Measurements from ENCODE around the gene SULF2.
"Not testable (repeated sequence)": the region's sequence is repeated elsewhere in the genome, so short reads cannot be mapped to it uniquely, and the experiment has no call there.

DNA sequence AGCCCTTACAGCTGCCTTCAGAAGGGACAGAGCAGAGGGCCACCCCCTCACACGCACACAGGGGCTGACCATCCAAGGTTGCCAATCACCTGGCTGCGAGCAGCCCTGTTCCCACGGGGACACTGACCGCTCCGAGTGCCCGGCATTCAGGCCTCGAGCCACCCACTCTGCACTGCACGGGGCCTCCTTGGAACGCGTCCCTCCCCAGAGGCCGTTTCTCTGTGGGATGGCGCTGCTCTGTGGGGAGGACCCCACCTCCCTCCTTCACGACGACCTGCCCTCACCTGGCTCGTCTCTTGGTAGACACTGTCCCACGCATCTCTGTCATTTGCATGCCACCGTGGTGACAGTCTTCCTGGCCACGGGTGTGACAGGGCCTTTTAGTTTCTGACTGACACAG, 40.7 kb upstream of the SULF2 start:
- TF ChIP-seq, protein P1, sequence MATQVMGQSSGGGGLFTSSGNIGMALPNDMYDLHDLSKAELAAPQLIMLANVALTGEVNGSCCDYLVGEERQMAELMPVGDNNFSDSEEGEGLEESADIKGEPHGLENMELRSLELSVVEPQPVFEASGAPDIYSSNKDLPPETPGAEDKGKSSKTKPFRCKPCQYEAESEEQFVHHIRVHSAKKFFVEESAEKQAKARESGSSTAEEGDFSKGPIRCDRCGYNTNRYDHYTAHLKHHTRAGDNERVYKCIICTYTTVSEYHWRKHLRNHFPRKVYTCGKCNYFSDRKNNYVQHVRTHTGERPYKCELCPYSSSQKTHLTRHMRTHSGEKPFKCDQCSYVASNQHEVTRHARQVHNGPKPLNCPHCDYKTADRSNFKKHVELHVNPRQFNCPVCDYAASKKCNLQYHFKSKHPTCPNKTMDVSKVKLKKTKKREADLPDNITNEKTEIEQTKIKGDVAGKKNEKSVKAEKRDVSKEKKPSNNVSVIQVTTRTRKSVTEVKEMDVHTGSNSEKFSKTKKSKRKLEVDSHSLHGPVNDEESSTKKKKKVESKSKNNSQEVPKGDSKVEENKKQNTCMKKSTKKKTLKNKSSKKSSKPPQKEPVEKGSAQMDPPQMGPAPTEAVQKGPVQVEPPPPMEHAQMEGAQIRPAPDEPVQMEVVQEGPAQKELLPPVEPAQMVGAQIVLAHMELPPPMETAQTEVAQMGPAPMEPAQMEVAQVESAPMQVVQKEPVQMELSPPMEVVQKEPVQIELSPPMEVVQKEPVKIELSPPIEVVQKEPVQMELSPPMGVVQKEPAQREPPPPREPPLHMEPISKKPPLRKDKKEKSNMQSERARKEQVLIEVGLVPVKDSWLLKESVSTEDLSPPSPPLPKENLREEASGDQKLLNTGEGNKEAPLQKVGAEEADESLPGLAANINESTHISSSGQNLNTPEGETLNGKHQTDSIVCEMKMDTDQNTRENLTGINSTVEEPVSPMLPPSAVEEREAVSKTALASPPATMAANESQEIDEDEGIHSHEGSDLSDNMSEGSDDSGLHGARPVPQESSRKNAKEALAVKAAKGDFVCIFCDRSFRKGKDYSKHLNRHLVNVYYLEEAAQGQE (IDR thresholded peaks at IDR 0.05; ENCODE audit: low read depth): not testable (repeated sequence)
- TF ChIP-seq, protein P2, sequence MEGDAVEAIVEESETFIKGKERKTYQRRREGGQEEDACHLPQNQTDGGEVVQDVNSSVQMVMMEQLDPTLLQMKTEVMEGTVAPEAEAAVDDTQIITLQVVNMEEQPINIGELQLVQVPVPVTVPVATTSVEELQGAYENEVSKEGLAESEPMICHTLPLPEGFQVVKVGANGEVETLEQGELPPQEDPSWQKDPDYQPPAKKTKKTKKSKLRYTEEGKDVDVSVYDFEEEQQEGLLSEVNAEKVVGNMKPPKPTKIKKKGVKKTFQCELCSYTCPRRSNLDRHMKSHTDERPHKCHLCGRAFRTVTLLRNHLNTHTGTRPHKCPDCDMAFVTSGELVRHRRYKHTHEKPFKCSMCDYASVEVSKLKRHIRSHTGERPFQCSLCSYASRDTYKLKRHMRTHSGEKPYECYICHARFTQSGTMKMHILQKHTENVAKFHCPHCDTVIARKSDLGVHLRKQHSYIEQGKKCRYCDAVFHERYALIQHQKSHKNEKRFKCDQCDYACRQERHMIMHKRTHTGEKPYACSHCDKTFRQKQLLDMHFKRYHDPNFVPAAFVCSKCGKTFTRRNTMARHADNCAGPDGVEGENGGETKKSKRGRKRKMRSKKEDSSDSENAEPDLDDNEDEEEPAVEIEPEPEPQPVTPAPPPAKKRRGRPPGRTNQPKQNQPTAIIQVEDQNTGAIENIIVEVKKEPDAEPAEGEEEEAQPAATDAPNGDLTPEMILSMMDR (IDR thresholded peaks at IDR 0.05 in 2 of 3, conservative IDR thresholded peaks at IDR 0.05 in 1 of 3; ENCODE audit: borderline replicate concordance in 1 of 3, insufficient read depth in 1 of 3, low read depth in 2 of 3, low read length in 2 of 3): not testable (repeated sequence)
- TF ChIP-seq EZH2phosphoT487 (IDR thresholded peaks at IDR 0.05; ENCODE audit: borderline replicate concordance); ELF1 (IDR thresholded peaks at IDR 0.05; ENCODE audit: borderline replicate concordance, low read depth); RAD21 (IDR thresholded peaks at IDR 0.05; ENCODE audit: low read depth); ZNF274 (IDR thresholded peaks at IDR 0.05; ENCODE audit: low read depth, low read length); TCF7L2 (IDR thresholded peaks at IDR 0.05; ENCODE audit: borderline replicate concordance, extremely low read depth, insufficient read depth, insufficient read length); ZFX (IDR thresholded peaks at IDR 0.05); POLR2A (IDR thresholded peaks at IDR 0.05; ENCODE audit: borderline replicate concordance, extremely low read depth, insufficient read depth, insufficient read length); EZH2 (IDR thresholded peaks at IDR 0.05); POLR2AphosphoS5 (IDR thresholded peaks at IDR 0.05; ENCODE audit: low read depth, low read length): not testable (repeated sequence)
- TF ChIP-seq, protein P3, sequence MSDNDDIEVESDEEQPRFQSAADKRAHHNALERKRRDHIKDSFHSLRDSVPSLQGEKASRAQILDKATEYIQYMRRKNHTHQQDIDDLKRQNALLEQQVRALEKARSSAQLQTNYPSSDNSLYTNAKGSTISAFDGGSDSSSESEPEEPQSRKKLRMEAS (IDR thresholded peaks at IDR 0.05): not testable (repeated sequence)
